GM19025 (cell line): ENCODE data around the gene WDR18.

Experiments
- ATAC-seq: cut with Tn5 transposase; IDR thresholded peaks from one replicate; pipeline ENCODE4 v1.9.1; 2021; ENCODE audit warnings: mild to moderate bottlenecking, low read depth, moderate library complexity; ENCODE audit not compliant: unreplicated experiment

Gene WDR18

DNA sequence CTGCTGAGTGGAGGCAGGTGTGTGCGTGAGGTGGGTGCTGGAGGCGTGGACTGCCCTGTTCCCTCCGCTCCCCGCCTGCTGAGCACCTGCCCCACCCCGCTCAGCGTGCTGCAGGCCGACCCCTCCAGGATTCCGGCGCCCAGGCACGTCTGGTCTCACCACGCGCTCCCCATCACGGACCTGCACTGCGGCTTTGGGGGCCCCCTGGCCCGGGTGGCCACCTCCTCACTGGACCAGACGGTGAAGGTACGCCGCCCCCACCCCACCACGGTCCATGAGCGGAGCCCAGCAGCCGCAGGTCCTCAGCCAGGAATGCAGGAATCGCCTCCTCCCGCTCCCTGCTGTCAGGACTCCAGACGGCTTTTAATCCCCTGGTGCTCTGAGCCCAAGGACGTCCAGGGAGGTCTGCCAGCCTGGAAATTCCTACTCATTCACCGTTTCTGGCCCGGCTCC is 6.0 kb downstream of the WDR18 start:
- no peak for ATAC-seq

DNA sequence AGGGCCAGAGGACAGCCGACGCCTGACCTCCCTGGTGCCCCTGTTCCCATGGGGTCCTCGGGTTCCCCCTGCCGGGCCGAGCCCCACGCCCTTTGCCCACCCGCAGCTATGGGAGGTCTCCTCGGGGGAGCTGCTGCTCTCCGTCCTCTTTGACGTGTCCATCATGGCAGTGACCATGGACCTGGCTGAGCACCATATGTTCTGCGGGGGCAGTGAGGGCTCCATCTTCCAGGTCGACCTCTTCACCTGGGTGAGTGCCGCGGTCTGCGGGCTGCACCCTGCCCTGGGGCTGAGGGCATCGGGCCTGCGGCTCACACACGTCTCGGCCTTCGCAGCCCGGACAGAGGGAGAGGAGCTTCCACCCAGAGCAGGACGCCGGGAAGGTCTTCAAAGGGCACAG is 6.6 kb downstream of the WDR18 start:
- ATAC-seq: no peak

DNA sequence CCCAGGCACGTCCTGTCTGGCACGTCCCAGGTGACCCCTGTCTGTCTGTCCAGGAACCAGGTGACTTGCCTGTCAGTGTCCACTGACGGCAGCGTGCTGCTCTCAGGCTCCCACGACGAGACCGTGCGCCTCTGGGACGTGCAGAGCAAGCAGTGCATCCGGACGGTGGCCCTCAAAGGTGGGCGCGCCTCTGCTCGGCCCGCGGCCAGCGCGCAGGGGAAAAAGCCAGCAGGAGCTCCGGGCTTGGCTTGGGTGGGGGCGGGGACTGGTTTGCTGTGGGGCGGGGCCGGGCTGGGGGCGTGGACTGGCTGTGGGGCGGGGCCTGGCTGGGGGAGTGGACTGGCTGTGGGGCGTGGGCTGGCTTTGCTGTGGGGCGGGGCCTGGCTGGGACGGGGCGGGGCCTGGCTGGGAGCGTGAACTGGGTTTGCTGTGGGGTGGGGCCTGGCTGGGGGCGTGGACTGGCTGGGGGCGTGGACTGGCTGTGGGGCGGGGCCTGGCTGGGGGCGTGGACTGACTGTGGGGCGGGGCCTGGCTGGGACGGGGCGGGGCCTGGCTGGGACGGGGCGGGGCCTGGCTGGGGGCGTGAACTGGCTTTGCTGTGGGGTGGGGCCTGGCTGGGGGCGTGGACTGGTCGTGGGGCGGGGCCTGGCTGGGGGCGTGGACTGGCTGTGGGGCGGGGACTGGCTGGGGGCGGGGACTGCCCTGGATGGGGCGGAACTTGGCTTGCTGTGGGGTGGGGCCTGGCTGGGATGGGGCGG is 7.2 kb downstream of the WDR18 start:
- no peak for ATAC-seq

DNA sequence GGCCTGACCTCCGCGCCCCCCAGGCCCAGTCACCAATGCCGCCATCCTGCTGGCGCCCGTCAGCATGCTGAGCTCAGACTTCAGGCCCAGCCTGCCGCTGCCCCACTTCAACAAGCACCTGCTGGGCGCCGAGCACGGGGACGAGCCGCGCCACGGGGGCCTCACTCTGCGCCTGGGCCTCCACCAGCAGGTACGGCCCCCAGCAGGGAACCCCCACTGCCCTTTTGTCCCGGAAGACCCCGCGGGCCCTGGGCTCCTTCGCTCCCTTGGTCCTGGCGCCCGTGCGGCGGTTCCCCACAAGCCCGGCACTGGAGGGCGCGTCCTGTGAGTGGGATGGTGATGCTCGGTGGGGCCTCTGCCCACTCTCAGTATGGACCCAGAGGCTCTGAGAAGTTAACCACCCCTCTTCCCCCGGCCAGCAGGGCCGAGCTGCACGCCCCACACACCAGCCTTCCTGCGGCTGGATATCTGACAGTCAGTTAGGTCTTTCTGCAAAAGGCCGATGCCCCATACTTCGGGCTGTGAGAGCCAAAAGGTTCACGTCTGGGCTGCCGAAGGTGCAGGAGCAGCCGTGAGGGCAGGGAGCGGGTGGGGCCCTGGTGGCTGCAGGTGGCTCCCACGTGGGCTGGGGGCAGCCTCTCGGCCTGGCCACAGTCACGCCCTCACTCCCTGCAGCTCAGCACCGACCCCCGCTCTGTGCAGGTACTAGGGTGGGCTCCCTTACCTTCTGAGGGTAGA is 8.0 kb downstream of the WDR18 start:
- no peak for ATAC-seq

DNA sequence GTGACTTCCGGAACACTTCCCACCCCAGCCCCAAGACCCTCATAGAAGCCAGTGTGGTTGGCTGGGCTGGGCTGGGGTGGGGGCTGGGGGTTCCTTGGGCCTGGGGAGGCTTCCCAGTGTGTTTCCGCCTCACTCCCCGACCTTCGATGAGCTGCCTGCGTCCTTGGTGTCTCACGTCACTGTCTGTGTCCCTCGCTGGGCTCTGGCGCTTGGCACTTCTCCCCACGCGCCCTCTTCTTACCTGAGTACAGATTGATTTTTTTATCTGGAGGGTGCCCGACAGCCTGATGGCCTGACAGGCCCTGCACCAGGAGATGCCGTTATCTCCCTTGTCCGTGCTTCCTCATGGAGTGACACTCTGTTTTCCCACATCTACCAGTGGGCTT is 8.5 kb downstream of the WDR18 start:
- no peak for ATAC-seq

DNA sequence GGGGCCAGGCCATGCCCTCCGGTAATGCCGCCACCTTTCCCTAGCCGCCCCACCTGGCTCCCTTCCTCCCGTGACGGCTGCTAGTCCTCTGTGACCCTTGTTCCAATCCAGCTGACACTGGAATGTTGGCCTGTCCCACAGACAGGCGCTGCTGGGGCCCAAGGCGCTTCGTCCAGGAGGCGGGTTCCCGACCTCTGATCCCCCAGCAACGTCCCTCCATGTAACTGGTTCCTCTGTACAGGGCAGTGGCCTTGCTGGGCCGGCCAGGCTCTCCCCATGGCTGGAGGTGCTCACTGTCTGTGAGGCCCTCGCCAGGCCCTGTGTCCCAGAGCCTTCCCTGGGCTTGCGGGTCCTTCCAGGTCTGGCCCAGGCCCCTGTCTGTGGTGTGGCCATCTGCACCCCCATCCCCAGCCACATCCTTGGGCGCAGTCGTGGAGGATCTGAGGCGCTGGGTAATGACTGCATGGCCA is 9.3 kb downstream of the WDR18 start:
- ATAC-seq: no peak

DNA sequence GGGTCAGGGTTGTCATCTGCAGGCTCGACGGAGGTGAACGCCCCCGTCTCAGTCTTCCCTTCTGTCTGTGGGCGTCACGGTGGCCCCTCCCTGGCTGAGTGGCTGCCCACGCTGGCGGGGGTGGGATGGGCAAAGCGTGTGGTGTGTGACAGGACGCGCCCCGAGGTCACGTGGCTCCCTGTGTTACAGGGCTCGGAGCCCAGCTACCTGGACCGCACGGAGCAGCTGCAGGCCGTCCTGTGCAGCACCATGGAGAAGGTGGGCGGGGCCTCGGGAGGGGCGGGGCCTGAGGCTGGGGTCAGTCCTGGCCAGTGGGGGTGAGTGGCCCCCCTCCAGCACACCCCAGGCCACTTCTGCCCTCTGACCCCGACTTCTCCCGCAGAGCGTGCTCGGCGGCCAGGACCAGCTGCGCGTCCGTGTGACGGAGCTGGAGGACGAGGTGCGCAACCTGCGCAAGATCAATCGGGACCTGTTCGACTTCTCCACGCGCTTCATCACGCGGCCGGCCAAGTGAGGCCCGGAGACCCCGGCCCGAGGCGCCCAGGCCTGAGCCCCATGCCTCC is 9.8 kb downstream of the WDR18 start:
- ATAC-seq: no peak

DNA sequence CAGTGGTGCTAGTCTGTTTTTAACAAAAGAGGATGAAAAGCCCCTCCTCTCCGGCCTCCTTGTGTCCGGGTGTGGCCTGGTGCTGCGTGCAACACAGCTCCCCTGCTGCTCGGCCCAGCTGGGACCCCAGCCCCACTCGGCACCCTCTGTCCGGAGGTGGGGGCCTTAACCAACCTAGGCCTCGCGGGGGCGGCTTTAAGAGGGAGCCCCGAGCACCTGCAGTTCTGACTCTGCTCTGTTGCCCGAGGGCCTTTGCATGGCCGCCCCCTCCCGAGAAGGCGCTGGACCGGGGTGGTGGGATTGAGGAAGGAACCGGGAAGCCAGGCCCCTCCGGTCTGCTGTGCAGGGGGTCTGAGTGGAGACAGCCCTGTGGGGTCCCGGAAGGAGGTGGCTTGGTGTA is 10.4 kb downstream of the WDR18 start:
- ATAC-seq: no peak

DNA sequence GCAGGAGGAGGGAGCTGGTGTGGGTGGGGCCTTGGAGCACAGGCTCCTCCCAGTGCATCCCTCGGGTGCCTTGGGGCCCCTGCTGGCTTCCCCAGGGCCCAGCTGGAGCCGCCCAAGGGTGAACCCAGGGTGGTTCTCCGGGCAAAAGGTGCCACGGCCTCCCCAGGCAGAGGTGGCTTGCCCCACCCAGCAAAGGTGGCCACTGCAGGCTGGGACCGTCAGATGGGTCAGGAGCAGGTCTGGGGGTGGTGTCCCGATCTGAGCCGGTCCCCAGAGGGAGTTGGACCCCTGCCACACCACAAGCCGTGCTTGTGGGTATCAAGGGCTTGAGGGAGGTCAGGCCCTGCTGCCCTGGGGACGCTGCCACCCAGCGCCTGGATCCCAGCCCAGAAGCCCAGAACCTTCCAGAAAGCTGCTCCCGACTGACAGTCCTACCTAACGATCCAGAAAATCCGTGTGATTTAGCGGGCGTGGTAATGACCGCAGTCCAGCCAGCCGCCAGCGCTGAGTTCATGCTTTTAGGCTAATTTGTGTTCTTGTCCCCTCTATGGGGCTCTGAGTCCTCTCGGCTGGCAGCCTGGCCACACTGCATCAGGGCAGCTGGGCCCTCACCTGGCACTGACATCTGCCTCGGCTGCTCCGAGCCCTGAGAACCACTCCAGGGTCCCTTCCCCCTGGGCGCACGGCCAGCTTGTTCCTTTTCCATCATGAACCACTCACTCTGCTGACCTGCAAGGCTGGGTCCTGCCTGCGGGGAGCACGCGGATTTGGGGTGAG is 11.1 kb downstream of the WDR18 start:
- ATAC-seq: no peak

DNA sequence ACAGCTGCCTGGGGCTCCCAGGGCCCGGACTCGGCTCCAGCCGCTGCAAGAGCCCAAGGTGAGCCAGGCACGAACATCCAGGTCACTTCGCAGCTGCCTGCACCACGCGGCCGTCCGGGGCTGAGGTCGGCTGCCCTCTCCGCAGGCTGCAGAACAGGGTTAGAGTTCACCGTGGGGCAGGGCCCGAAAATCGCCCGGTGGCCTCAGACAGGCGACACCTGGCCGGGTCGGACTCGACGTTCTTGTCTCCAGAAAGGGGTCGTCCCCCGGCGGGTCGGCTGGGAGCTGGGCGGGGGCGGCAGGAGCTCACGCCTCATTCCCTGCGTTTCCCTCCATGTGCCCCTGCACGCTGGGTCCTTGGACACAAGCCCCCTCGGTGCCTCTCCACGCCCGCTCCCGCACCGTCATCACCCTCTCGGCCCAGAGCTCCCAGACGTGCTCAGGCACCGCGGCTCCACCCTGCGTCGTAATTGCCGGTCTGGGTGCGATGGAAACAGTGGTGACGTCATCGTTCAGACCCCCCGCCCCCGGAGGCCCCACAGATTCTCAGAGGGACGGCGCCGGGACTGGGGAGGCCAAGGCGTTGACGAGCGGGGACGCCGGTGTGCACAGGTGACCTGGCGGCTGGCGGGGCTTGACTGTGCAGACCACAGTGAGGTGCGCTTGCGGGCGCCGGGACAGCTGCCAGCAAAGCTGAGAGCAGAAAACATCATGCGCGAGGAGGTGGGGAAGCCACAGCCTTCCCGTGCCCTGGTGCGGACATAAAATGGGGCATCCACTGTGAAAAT is 12.1 kb downstream of the WDR18 start:
- no peak for ATAC-seq

DNA sequence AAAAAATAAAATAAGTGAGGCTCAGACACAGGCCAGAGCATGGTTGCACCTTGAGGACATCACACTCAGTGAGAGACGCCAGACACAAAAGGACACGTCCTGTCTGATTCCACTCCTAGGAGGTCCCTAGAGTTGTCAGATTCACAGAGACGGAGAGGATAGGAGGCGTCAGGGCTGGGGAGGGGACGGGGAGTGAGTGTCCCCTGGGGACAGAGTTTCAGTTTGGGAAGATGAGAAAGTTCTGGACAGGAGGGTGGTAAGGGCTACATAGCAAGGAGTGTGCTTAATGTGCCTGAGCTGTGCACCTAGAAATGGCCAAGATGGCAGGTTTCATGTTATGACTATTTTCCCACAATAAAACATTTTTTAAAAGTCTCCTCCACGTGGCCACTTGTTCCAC is 13.9 kb downstream of the WDR18 start:
- ATAC-seq: no peak

DNA sequence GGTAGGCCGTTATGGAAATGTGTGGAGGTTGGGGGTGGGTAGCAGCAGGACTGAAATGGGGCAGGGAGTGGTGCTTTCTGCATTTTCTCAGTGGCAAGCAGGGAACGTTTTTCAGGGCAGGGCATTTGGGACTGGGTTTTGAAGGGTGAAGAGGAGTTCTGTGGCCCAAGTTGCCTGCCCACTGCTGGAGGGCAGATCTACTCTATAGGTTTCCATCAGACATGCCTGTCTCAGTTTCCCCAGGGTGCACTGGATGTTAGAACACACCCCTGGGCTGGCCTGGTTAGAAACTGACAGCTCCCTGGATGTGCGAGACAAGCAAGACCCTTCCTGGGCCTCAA is 15.2 kb downstream of the WDR18 start:
- ATAC-seq: no peak

DNA sequence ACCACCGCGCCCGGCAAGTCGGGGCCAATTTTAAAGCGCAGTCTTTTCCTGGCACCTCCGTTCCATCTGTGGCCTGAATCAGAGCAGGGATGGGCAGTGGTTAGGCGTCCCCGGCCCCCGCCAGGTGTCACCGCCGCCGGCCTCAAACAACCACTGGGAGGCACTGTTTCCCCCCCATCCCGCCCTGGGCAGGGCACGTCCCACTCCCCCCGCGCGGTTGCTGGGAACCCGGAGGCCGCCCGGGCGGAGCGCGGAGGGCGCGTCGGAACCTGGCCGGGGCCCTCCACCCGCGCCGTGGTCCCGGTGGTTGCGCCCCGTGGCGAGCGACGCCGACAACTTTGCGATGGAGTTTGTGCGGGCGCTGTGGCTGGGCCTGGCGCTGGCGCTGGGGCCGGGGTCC is 15.9 kb downstream of the WDR18 start, which contains the start of gene GRIN3B:
Gene GRIN3B, plus strand, starts transcription at position 325 of the 400 bp plus-strand sequence. Its CDS starts 19 bp downstream, at position 344.
- ATAC-seq: no peak

DNA sequence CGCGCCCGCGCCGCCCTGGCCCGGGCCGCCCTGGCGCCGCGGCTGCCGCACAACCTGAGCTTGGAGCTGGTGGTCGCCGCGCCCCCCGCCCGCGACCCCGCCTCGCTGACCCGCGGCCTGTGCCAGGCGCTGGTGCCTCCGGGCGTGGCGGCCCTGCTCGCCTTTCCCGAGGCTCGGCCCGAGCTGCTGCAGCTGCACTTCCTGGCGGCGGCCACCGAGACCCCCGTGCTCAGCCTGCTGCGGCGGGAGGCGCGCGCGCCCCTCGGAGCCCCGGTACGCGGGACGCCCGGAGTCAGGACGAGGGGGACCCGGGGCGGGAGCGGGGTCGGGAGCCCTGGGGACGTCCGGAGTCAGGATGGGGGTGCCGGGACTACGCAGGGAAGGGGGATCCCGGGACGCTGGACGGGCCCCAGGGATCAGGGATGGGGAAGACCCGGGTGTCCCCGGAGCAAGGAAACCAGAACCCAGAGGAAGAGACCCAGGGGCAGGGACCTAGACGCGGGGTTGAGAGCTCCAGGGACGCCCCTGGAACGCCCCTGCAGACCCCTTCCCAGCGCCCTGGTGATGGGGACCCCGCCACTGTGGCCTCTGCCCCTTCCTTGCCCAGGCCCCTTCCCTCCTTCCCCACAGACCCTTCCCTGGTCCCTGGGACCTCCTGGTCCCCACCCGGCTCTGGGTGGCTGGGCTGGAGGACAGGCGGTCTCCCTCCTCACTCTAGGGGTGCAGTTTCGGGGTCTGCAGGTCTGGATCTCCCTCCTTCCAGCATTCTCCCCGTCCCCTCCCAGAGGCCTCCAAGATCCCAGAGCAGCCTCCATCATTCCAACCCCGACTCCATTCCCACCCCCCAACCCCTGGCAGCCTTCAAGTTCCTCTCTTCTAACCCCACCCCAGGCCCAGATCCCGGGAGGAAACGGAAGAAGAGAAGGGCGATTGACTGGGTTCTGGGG is 16.7 kb downstream of the WDR18 start:
- ATAC-seq: no peak

DNA sequence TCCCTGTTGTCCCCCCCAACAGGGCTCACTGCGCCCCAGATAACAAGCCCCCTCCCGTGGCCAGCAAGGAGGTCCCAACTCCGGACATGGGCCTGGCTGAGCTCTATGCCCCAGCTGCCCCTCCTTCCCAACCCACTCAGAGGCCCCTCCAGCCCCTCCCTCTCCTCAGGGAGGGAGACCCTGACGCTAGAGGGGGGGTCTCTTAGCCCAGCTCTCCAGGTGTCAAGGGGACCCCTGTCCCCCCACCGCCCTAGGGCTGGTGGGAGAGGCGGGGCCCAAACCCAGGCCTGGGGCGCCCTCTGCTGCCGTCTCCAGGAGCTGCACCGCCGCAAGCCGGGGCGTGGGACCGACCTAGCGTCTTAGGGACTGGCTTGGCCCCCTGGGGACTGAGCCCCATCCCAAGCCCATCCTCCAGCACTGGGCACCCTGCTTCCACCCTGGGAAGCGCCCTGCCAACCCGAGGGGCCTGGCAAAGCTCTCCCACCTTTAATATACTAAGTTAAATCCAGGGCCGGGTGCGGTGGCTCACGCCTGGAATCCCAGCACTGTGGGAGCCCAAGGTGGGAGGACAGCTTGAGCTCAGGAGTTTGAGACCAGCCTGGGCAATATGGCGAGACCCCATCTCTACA is 17.5 kb downstream of the WDR18 start:
- ATAC-seq: no peak

DNA sequence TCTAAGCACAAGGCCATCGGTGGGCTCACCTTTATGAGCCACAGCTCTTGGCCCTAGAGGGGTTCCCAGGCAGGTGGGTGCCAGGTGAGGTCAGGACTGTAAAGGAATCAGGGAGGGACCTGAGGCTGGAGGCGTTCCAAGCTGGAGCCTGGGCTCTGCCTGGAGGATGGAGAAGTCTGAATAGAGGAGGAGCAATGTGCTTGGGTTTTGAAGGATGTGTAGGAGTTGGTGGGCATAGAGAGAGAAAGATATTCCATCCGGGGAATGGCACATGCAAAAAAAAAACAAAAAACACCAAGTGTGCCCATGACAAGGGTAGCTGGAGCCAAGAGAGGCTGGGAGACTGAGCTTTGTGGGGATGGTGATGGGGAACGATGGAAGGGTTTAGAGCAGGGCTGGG is 18.5 kb downstream of the WDR18 start:
- no peak for ATAC-seq

DNA sequence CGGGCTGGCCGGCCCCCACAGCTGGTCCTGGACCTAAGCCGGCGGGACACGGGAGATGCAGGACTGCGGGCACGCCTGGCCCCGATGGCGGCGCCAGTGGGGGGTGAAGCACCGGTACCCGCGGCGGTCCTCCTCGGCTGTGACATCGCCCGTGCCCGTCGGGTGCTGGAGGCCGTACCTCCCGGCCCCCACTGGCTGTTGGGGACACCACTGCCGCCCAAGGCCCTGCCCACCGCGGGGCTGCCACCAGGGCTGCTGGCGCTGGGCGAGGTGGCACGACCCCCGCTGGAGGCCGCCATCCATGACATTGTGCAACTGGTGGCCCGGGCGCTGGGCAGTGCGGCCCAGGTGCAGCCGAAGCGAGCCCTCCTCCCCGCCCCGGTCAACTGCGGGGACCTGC is 19.1 kb downstream of the WDR18 start:
- ATAC-seq: no peak

DNA sequence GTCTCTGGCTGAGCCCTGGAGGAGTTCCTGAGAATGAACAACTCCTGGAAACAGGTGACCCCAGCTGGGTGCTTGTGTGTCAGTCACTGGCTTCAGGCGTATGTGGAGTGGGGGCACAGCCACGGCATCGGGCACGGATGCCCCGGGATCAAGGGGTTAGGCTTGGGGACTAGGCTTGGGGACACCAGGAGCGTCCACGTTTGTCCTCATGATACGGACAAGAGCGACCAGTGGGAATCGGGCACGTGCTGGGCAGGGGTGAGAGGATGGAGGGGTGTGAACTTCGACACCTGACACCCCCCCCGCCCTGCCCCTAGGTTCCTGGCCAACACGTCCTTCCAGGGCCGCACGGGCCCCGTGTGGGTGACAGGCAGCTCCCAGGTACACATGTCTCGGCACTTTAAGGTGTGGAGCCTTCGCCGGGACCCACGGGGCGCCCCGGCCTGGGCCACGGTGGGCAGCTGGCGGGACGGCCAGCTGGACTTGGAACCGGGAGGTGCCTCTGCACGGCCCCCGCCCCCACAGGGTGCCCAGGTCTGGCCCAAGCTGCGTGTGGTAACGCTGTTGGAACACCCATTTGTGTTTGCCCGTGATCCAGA is 20.2 kb downstream of the WDR18 start:
- no peak for ATAC-seq
